Jurkat, Clone E6-1 (cell line): ENCODE data around the gene VIPR2.

Experiments used
- DNase-seq: peaks from one replicate; pipeline ENCODE4 v3.0.0-alpha.2; 2011; ENCODE audit warnings: low read depth, low spot score
- H3K4me3 ChIP-seq: 2 replicates; pipeline ENCODE4 v1.5.1; 2011; ENCODE audit warnings: mild to moderate bottlenecking, low read length, control low read depth, moderate library complexity

The VIPR2 gene

GRCh38 chr7:159039716-159040115 lies 105.0 kb downstream of the VIPR2 start:
- no peak for DNase-seq
- no peak overlapping the region for H3K4me3 ChIP-seq

- no peak for DNase-seq
- no peak overlapping the region for H3K4me3 ChIP-seq
Observed at GRCh38 chr7:159038066-159038465, 106.6 kb downstream of the VIPR2 start.

- no peak overlapping the region for H3K4me3 ChIP-seq
- DNase-seq, result no peak
Observed at GRCh38 chr7:159036916-159037605, 107.6 kb downstream of the VIPR2 start.

GRCh38 chr7:159035571-159036073 lies 109.0 kb downstream of the VIPR2 start:
- no peak for DNase-seq
- H3K4me3 ChIP-seq, result no peak overlapping the region

GRCh38 chr7:159034988-159035387 lies 109.7 kb downstream of the VIPR2 start:
- no peak for DNase-seq
- no peak overlapping the region for H3K4me3 ChIP-seq

GRCh38 chr7:159034394-159034793 lies 110.3 kb downstream of the VIPR2 start:
- no peak overlapping the region for H3K4me3 ChIP-seq
- no peak for DNase-seq

GRCh38 chr7:159033956-159034355 lies 110.7 kb downstream of the VIPR2 start:
- DNase-seq, result no peak
- H3K4me3 ChIP-seq, result no peak overlapping the region

- no peak for DNase-seq
- H3K4me3 ChIP-seq, result no peak overlapping the region
Observed at GRCh38 chr7:159033473-159033825, 111.2 kb downstream of the VIPR2 start.

- no peak overlapping the region for H3K4me3 ChIP-seq
- DNase-seq, result no peak
Observed at GRCh38 chr7:159032753-159033472, 111.8 kb downstream of the VIPR2 start.

- no peak for DNase-seq
- H3K4me3 ChIP-seq, result no peak overlapping the region
Observed at GRCh38 chr7:159032322-159032721, 112.3 kb downstream of the VIPR2 start.

- DNase-seq, result no peak
- no peak overlapping the region for H3K4me3 ChIP-seq
Observed at GRCh38 chr7:159031750-159032149, 112.9 kb downstream of the VIPR2 start.

GRCh38 chr7:159031135-159031701 lies 113.4 kb downstream of the VIPR2 start:
- H3K4me3 ChIP-seq, result no peak overlapping the region

GRCh38 chr7:159030490-159031134 lies 114.1 kb downstream of the VIPR2 start:
- DNase-seq, result no peak
- H3K4me3 ChIP-seq, result no peak overlapping the region

More at GRCh38 chr7:159031135-159031701, 113.4 kb downstream of the VIPR2 start:
- no peak for DNase-seq

- DNase-seq, result no peak
- no peak overlapping the region for H3K4me3 ChIP-seq
Observed at GRCh38 chr7:159028508-159029401, 115.9 kb downstream of the VIPR2 start.

GRCh38 chr7:159027789-159028507 lies 116.7 kb downstream of the VIPR2 start:
- H3K4me3 ChIP-seq, result no peak overlapping the region
- no peak for DNase-seq

GRCh38 chr7:159027056-159027788 lies 117.4 kb downstream of the VIPR2 start:
- no peak for DNase-seq
- H3K4me3 ChIP-seq, result no peak overlapping the region

GRCh38 chr7:159026271-159027055 lies 118.2 kb downstream of the VIPR2 start:
- H3K4me3 ChIP-seq, result no peak overlapping the region
- no peak for DNase-seq
